Effector CD8-positive, alpha-beta T cell (primary cell): ENCODE measurements around the gene PBOV1.

Experiments used
- DNase-seq: peaks from one replicate; lab custom pipeline; 2025; lab: John Stamatoyannopoulos, UW

The PBOV1 gene

DNA sequence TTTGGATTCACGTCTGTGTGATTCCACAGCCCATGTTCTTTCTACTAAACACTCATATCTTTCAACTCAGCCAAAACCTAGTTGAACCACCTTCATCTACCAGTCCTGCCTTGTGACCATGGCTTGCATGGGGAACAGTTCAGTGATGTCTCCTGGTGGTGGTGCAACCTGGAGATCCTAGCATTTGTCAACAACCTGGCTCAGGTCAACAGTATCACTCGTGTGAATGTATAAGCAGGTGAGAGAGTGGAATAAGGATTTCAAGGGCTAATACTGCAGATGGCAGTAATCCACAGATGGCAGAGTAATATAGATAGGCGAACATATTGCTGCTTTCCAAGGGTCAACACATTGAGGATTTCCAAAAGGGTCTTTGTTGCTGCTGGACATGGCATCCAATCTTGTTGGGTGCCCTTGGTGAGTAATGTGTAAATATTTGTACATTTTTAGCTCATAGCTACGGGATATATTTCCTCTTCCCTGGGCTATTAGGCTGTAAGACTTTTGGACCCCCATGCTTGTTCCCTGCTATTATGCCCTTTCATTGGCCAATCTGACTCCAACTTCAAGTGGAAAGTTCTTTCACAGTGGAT lies 13.4 kb downstream of the PBOV1 start:
- no peak for DNase-seq

DNA sequence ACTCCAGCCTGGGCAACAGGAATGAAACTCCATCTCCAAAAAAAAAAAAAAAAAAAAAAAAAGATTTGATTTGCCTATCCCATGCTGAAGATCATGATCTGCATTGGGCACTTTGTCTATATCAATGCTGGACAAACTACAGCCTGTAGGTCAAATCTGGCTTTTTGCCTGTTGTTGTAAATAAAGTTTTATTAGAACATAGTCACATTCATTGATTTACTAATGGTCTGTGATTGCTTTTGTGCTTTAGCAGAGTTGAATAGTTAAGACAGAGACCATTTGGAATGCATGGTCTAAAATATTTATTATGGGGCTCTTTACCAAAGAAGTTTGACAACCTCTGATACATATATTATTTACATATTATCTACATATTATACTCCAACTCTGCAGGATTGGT lies 14.0 kb downstream of the PBOV1 start:
- DNase-seq: no peak

- no peak for DNase-seq
These were observed 15.0 kb downstream of the PBOV1 start for GRCh38 chr6:138203315-138203714.

- no peak for DNase-seq
These were observed 16.5 kb downstream of the PBOV1 start for GRCh38 chr6:138201836-138202235.

DNA sequence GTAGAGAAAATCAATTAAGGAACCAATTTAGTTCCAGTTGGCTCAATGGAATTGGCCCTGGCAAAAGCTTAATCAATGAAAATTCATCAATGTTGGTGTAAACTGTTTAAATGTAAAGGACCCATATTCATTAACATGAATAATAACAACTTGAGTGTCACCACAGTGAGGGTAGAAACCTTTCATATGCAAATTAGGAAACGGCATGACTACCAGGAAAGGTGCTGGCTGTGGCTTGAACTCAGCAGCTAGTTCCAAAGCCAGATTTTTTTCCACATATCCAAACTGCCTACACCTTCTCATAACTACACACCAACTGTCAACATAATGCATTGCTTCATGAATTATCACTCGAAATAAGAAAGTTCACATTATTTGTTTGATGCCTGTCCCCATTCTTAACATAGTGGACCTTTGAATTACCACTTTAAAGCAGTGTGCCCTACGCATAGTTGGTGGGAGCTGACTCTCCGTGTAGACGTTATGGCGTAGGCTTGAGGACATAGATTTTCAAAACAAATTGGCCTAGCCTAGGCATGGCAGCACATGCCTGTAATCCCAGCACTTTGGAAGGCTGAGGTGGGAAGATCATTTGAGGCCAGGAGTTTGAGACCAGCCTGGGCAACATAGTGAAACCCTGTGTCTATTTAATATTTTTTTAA lies 19.7 kb downstream of the PBOV1 start:
- no peak for DNase-seq

DNA sequence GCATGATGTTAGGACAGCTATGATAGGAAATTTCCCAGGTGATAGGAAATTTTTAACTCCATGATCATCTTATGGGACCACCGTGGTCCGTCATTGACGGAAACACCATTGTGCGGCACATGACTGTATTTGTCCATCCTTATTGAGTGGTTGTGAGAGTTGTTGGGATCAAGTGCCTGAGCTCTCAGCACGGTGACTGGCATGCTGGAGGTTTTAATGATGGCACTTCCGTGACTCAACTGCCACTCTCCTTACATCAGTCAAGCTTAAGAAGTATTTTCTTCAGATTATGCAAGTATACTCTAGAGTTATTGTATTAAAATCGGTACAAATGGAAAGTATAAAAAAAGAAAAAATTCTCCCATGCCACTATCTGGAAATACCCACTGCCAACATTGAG lies 20.7 kb downstream of the PBOV1 start:
- DNase-seq: no peak

DNA sequence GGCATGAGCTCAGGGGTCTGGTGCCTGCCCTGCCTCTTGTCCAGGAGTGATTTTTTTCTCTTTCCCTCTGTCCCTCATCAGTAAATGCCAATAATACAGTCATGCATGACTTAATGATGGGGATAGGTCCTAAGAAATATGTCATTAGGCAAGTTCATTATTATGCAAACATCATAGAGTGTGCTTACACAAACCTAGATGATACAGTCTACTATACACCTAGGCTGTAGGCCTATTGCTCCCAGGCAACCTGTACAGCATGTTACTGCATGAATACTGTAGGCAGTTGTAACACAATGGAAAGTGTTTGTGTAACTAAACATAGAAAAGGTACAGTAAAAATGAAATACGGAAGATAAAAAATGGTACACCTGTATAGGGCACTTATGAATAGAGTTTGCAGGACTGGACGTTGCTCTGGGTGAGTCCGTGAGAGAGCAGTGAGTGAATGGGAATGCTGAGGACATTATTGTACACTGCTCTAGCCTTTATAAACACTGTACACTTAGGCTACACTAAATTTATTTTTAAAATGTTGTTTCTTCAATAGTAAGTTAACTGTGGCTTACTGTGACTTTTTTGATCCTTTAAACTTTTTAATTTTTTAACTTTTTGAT lies 22.1 kb downstream of the PBOV1 start:
- no peak for DNase-seq

GRCh38 chr6:138194287-138194686 lies 24.0 kb downstream of the PBOV1 start:
- no peak for DNase-seq

DNA sequence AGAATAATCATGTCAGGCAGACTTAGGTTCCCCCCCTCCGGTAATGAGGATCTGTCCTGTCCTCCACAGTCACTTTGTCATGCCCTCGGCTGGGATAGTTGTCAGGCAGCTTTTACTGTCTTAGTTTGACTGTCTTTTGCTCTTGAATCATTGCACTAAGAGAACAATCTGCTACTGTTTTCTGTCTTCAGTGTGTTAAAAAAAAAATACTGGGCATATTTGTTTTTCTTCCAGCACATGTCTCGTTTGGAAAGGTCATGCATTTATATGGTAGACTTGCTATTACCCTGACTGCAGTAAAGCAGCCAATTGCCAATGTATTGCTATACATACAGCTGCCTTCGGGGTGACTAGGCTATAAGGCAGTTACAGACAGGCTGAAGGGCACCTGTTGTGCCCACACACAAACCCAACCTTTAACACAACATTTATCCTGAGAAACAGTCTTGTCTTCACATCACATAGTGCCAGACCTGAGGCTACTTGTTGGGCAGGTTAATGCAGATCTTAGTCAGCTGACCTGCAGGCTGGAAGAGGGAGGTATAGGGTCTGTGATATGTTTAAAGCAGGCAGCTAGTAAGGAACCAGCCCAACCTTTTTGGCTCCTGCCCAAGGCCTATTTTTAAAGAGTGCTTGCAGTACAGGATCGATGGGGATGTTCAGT lies 29.9 kb downstream of the PBOV1 start:
- no peak for DNase-seq

DNA sequence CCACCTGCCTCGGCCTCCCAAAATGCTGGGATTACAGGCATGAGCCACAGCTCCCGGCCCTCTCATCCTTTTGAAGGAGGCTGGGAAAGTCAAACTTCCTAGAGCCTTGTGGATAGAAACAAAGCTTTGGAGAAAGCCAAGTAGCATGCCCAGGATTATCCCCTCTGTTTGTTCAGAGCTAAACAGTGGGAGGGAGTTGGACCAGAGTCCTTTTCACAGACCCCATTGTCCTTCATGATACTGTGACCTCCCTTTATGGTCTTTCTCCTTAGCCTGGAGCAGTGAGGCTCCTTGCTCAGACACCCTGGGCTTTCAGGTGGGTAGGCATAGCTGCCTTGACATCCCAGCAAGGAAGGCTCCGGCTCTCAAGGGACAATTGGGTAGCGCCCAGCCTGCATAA lies 31.1 kb downstream of the PBOV1 start:
- no peak for DNase-seq

GRCh38 chr6:138184230-138184629 lies 34.1 kb downstream of the PBOV1 start:
- DNase-seq: no peak

- DNase-seq: no peak
These were observed 34.5 kb downstream of the PBOV1 start for GRCh38 chr6:138183790-138184134.

DNA sequence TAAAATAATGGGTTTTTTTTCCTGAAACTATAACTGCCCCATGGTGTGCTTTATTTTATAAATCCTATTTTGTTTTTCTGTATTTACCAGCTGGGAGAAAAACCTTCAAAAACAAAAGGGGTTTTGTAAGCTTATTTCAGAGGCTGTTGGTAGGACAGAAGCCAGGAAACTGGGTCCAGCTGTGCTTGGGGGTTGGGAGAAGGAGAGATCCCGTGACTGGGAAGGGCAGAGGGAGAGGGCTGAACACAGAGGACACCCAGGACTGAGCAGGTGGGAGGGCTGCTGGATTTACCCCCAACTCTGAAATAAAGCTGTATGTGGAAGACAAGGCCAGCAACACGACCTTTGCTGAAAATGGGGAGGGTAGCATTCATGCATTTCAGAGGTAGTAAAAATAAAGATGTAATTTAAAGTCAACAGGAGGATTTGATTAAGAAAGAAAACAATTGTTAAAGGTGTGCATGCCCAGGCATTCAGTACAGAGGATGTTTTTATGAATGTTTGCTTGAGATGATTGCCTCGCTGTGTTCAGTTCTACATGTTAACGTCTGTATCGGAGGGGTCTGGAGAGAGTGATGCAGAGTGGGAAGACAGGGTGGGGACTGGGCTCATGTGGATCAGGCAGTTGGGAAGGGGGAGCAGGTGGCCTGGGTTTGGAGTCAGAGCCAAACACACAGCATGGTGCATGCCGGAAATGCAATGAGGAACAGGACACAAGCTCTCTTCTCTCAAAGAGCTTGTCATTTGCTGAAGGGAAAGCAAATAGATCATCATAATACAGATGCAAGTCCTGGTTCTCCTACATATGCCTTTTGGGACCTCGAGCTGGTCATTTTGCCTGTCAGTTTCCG lies 35.1 kb downstream of the PBOV1 start:
- DNase-seq: no peak

- DNase-seq: no peak
These were observed 41.5 kb downstream of the PBOV1 start for GRCh38 chr6:138176652-138177232.

DNA sequence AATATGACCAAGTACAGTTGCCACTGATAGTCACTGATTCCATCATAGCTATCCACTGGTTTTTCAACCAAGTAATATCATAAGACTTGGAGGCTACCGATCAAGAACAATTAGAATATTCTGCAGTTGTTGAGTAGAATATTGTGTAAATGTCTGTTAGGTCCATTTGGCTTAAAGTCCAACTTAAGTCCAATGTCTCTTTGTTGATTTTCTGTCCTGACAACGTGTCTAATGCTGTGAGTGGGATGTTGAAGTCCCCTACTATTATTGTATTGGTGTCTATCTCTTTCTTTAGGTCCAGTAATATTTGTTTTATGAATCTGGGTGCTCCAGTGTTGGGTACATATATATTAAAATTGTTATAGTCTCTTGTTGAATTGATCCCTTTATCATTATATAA lies 42.7 kb downstream of the PBOV1 start:
- no peak for DNase-seq
